H1 (cell line): ENCODE results near the gene ABHD4. TPM values are rescaled to one million over a fixed set of nuclear protein-coding genes. Genes with fewer than 3 reads are reported as not detected.

Source experiments
- CTCF ChIA-PET: fragments of 300-600 bp; sonication (Branson Sonifier 250); formaldehyde crosslinking; loops from one replicate; lab custom pipeline; 2021; ENCODE audit not compliant: partially characterized antibody; lab: Charles Lee
- POLR2A ChIA-PET: fragments of 300-600 bp; sonication (Branson Sonifier 250); formaldehyde crosslinking; loops from one replicate; lab custom pipeline; 2021; ENCODE audit warnings: inconsistent platforms; ENCODE audit not compliant: partially characterized antibody; lab: Charles Lee
- DNase-seq, 2 experiments: peaks; one replicate each; pipeline versions ENCODE4 v3.0.0 to v3.0.0-alpha.2; 2010 to 2022; ENCODE audit warnings: low spot score in 2 of 2, low read depth in 1 of 2, mixed read lengths in 1 of 2
- FAIRE-seq: peaks from 2 replicates; lab custom pipeline; 2011; peaks lifted over from hg19 to GRCh38; lab: Jason Lieb, UNC
- H2AFZ ChIP-seq: 2 replicates; pipeline ENCODE4 v1.8.1; 2012; ENCODE audit warnings: low read length, inconsistent platforms
- H2AK5ac ChIP-seq: 2 replicates; pipeline ENCODE4 v1.6.1; 2013; ENCODE audit warnings: low read depth, low read length
- H2BK120ac ChIP-seq: replicated peaks from 2 replicates; pipeline ENCODE3; 2013; ENCODE audit warnings: low read depth, low read length, inconsistent platforms
- H2BK12ac ChIP-seq: 2 replicates; pipeline ENCODE4 v1.6.1; 2013; ENCODE audit warnings: low read depth, low read length
- H2BK15ac ChIP-seq: 2 replicates; pipeline ENCODE4 v1.6.1; 2013; ENCODE audit warnings: low read length
- H2BK20ac ChIP-seq: 2 replicates; pipeline ENCODE4 v1.6.1; 2013; ENCODE audit warnings: low read length
- H2BK5ac ChIP-seq: 2 replicates; pipeline ENCODE4 v1.6.1; 2013; ENCODE audit warnings: low read depth, low read length
- H3K14ac ChIP-seq: 2 replicates; pipeline ENCODE4 v1.6.1; 2013; ENCODE audit warnings: inconsistent platforms; ENCODE audit not compliant: insufficient read length
- H3K18ac ChIP-seq: 2 replicates; pipeline ENCODE4 v1.6.1; 2013; ENCODE audit warnings: low read length; ENCODE audit errors: extremely low read depth
- H3K23ac ChIP-seq: 2 replicates; pipeline ENCODE4 v1.6.1; 2013; ENCODE audit warnings: inconsistent platforms; ENCODE audit not compliant: insufficient read length
- H3K23me2 ChIP-seq: 2 replicates; pipeline ENCODE4 v1.6.1; 2013; ENCODE audit warnings: low read depth, low read length
- H3K27ac ChIP-seq: 2 replicates; pipeline ENCODE4 v1.6.1; 2011; ENCODE audit warnings: low read depth, low read length, inconsistent platforms
- H3K27me3 ChIP-seq, 4 experiments: replicated peaks in 1 of 4; 1 replicate in 1 of 4; 2 replicates in 3 of 4; pipeline versions ENCODE4 v1.6.1 to v1.8.1; 2011 to 2013; ENCODE audit warnings: low read length in 3 of 4, mild to moderate bottlenecking in 3 of 4, inconsistent platforms in 2 of 4, mixed read lengths in 2 of 4, moderate library complexity in 1 of 4; ENCODE audit not compliant: control insufficient read depth in 3 of 4, insufficient read depth in 3 of 4; ENCODE audit errors: extremely low read depth in 1 of 4
- H3K36me3 ChIP-seq, 4 experiments: 2 replicates each; pipeline versions ENCODE4 v1.6.1 to v1.8.1; 2011 to 2013; ENCODE audit warnings: mild to moderate bottlenecking in 4 of 4, low read length in 3 of 4, moderate library complexity in 2 of 4, control low read depth in 1 of 4, inconsistent platforms in 1 of 4; ENCODE audit not compliant: insufficient read depth in 4 of 4, control insufficient read depth in 2 of 4
- H3K4ac ChIP-seq: replicated peaks from 2 replicates; pipeline ENCODE3; 2013; ENCODE audit warnings: low read length, low read depth, mixed read lengths, inconsistent platforms; ENCODE audit not compliant: insufficient read length
- H3K4me1 ChIP-seq, 4 experiments: replicated peaks in 1 of 4; 1 replicate in 1 of 4; 2 replicates in 3 of 4; pipeline versions ENCODE4 v1.6.1 to v1.8.1; 2011 to 2013; ENCODE audit warnings: low read length in 3 of 4, inconsistent platforms in 2 of 4, mixed read lengths in 1 of 4; ENCODE audit not compliant: insufficient read depth in 4 of 4, control insufficient read depth in 3 of 4
- H3K4me2 ChIP-seq, 2 experiments: 2 replicates each; pipeline versions ENCODE4 v1.6.1 to v1.8.1; 2011 to 2013; ENCODE audit warnings: low read depth in 2 of 2, low read length in 2 of 2, control low read depth in 1 of 2, inconsistent platforms in 1 of 2, mild to moderate bottlenecking in 1 of 2; ENCODE audit not compliant: insufficient read depth in 1 of 2
- H3K4me3 ChIP-seq, 4 experiments: fragments of 200-600, 300-600 bp in 1 of 4; sonication (generic), shearing (Covaris generic), sonication (Bioruptor Twin) in 1 of 4; 2 replicates each; pipeline versions ENCODE4 v1.5.1 to v1.8.1; 2011 to 2016; ENCODE audit warnings: low read length in 4 of 4, low read depth in 3 of 4, control low read depth in 2 of 4, inconsistent platforms in 2 of 4, mild to moderate bottlenecking in 2 of 4, mixed read lengths in 1 of 4, moderate library complexity in 1 of 4; ENCODE audit not compliant: insufficient read depth in 2 of 4; ENCODE audit errors: extremely low read depth in 1 of 4
- H3K56ac ChIP-seq: replicated peaks from 2 replicates; pipeline ENCODE3; 2013; ENCODE audit warnings: low read depth, mild to moderate bottlenecking, mixed read lengths, low read length, inconsistent platforms; ENCODE audit not compliant: insufficient read length
- H3K79me1 ChIP-seq: 2 replicates; pipeline ENCODE4 v1.6.1; 2013; ENCODE audit warnings: low read depth, low read length, control low read depth
- H3K79me2 ChIP-seq, 2 experiments: 2 replicates each; pipeline versions ENCODE4 v1.6.1 to v1.8.1; 2012 to 2013; ENCODE audit warnings: low read length in 2 of 2, mild to moderate bottlenecking in 2 of 2, inconsistent platforms in 1 of 2; ENCODE audit not compliant: insufficient read depth in 2 of 2, control insufficient read depth in 1 of 2
- H3K9ac ChIP-seq, 4 experiments: replicated peaks in 1 of 4; 1 replicate in 1 of 4; 2 replicates in 3 of 4; pipeline versions ENCODE4 v1.6.1 to v1.8.1; 2011 to 2013; ENCODE audit warnings: low read depth in 3 of 4, low read length in 3 of 4, control low read depth in 2 of 4, mild to moderate bottlenecking in 2 of 4, moderate library complexity in 2 of 4, inconsistent platforms in 1 of 4; ENCODE audit errors: extremely low read depth in 1 of 4
- H3K9me3 ChIP-seq, 2 experiments: 2 replicates each; pipeline versions ENCODE4 v1.6.1 to v1.8.1; 2012 to 2013; ENCODE audit warnings: mild to moderate bottlenecking in 2 of 2, moderate library complexity in 2 of 2, control low read depth in 1 of 2, inconsistent platforms in 1 of 2, low read depth in 1 of 2, low read length in 1 of 2, mixed read lengths in 1 of 2; ENCODE audit not compliant: insufficient read depth in 2 of 2
- H4K20me1 ChIP-seq, 2 experiments: replicated peaks in 1 of 2; 2 replicates each; pipeline versions ENCODE3 to v1.8.1; 2011 to 2013; ENCODE audit warnings: inconsistent platforms in 2 of 2, low read length in 2 of 2, mild to moderate bottlenecking in 1 of 2; ENCODE audit not compliant: insufficient read depth in 2 of 2, control insufficient read depth in 1 of 2
- H4K5ac ChIP-seq: 2 replicates; pipeline ENCODE4 v1.6.1; 2013; ENCODE audit warnings: low read length, low read depth, mixed read lengths, inconsistent platforms; ENCODE audit not compliant: insufficient read length
- H4K8ac ChIP-seq: 2 replicates; pipeline ENCODE4 v1.8.0; 2013; ENCODE audit warnings: mild to moderate bottlenecking, moderate library complexity, low read length, inconsistent platforms; ENCODE audit not compliant: insufficient read depth; ENCODE audit errors: extremely low read depth
- H4K91ac ChIP-seq: replicated peaks from 2 replicates; pipeline ENCODE3; 2013; ENCODE audit warnings: low read length, mixed read lengths, inconsistent platforms; ENCODE audit not compliant: insufficient read length
- EZH2 ChIP-seq: fragments of 200-600 bp; sonication (generic); IDR thresholded peaks from 2 replicates; pipeline ENCODE4 v1.7.1; 2012; ENCODE audit warnings: low read depth, mild to moderate bottlenecking, moderate library complexity, low read length, inconsistent platforms; ENCODE audit not compliant: severe bottlenecking
- GTF2F1 ChIP-seq: IDR thresholded peaks from 2 replicates; pipeline ENCODE4 v1.6.1; 2012; ENCODE audit warnings: low read depth, low read length, improper control_type of control experiment, borderline replicate concordance
- JUND ChIP-seq: IDR thresholded peaks from 2 replicates; pipeline ENCODE4 v1.6.1; 2011; ENCODE audit warnings: mild to moderate bottlenecking, improper control_type of control experiment, low read length
- POLR2A ChIP-seq, 2 experiments: IDR thresholded peaks; 1 replicate in 1 of 2; 2 replicates in 1 of 2; pipeline ENCODE4 v1.6.1; 2011; ENCODE audit warnings: low read depth in 2 of 2, low read length in 2 of 2, mild to moderate bottlenecking in 2 of 2; ENCODE audit errors: control extremely low read depth in 1 of 2
- RAD21 ChIP-seq, 2 experiments: IDR thresholded peaks in 1 of 2; conservative IDR thresholded peaks in 1 of 2; 2 replicates each; pipeline ENCODE4 v1.6.1; 2011; ENCODE audit warnings: low read depth in 2 of 2, low read length in 2 of 2, improper control_type of control experiment in 1 of 2, inconsistent platforms in 1 of 2, mild to moderate bottlenecking in 1 of 2, moderate library complexity in 1 of 2
- WGBS, 2 experiments: shearing (Covaris generic) in 1 of 2; methylation state at CpG; one replicate each; pipeline versions ENCODE4 v1.1.6 to v1.1.7; 2013 to 2015; ENCODE audit warnings: low lambda C conversion rate in 2 of 2, mixed read lengths in 2 of 2, inconsistent platforms in 1 of 2, low coverage in 1 of 2, missing lambda C conversion rate in 1 of 2; ENCODE audit not compliant: insufficient replicate concordance in 2 of 2, insufficient coverage in 1 of 2, insufficient read length in 1 of 2; ENCODE audit errors: extremely low coverage in 1 of 2, missing lambda C conversion rate in 1 of 2; 5-methylcytosine and 5-hydroxymethylcytosine counted together
- polyA plus RNA-seq, 7 experiments: library from polyadenylated mRNA; depleted of rRNA in 3 of 7; stranded (reverse) in 5 of 7; unstranded in 2 of 7; fragments of >200 nt in 5 of 7; fragments of 200-250 nt in 2 of 7; gene quantifications; 1 replicate in 5 of 7; 2 replicates in 1 of 7; 4 replicates in 1 of 7; pipeline versions ENCODE4 v1.2.1 to v1.2.3, GENCODE V29; 2011 to 2013; ENCODE audit warnings: missing spikeins in 2 of 7, mixed read lengths in 2 of 7
- total RNA-seq: library from RNA; stranded (reverse); fragmentation: NEBNext Ultra II Directional; extraction: Animal tissue kit (Norgen Biotek cat#: 25700); gene quantifications from 2 replicates; pipeline ENCODE4 v1.2.1, GENCODE V29; 2021

ABHD4 gene
- total and polyA plus RNA-seq, 2 of the 8 experiments (the other 6 are each of a cell fraction or from before 2014, with no cell fraction given) = 32.4 to 42.9 TPM

- Histone ChIP-seq H3K27me3 (no peaks in the 10 kb centered on the region), H3K18ac (no peak overlapping the region), H2AK5ac (no peak overlapping the region), H3K9me3 (no peaks in the 10 kb centered on the region), H3K27ac (no peak overlapping the region), H2BK12ac (no peak overlapping the region; the same call in 1 of the 2 replicates), H2BK15ac (no peak overlapping the region), H3K79me1 (peaks cover 3% of the 10 kb centered on the region; the same call in 1 of the 2 replicates), H3K56ac (no peak overlapping the region), H3K4me3 (peak overlapping the region in 2 of 4 experiments; percentile 68 to 71; a peak in 3 of 8 replicates), H3K4me1 (peaks cover 2 to 10% (median 6%) of the 10 kb centered on the region in 4 experiments; a peak in 5 of 7 replicates), H3K36me3 (peaks cover 3 to 9% (median 7%) of the 10 kb centered on the region in 4 experiments), H3K23ac (no peak overlapping the region), H3K79me2 (peaks cover 3 to 17% of the 10 kb centered on the region in 2 experiments), H4K20me1 (peaks cover 0 to 4% of the 10 kb centered on the region in 2 experiments), H2AFZ (peak overlapping the region; percentile 98; the same call in 1 of the 2 replicates), H3K4ac (no peak overlapping the region), H4K91ac (no peak overlapping the region), H3K9ac (no peak overlapping the region; a peak in 1 of 7 replicates), H3K4me2 (peak overlapping the region; percentile 67 to 79; a peak in 3 of 4 replicates), H2BK20ac (no peak overlapping the region), H2BK120ac (no peak overlapping the region), H4K8ac (no peak overlapping the region), H4K5ac (no peak overlapping the region), H3K14ac (no peak overlapping the region), H2BK5ac (no peak overlapping the region; the same call in 1 of the 2 replicates), H3K23me2 (peaks cover 4% of the 10 kb centered on the region; the same call in 1 of the 2 replicates)
- POLR2A ChIA-PET = interaction anchor here (0.5 to 2.7 kb wide), 8 partner anchors 8 to 360 kb away, joined by 3 to 22 read pairs (median 4); partner anchors contain the start of genes DAD1 and HAUS4
- 82% methylated on average over 6 of the region's 6 CpGs; no CpG with 5 or more reads in 1 of the 2 experiments for WGBS, 2 experiments
- DNase-seq (no peak), FAIRE-seq (no peak)
- CTCF ChIA-PET = interaction anchor here (0.7 to 5.2 kb wide), 5 partner anchors 8 to 978 kb away, joined by 3 to 29 read pairs (median 19); partner anchors contain the start of gene DAD1
- no peak for TF ChIP-seq GTF2F1
- TF ChIP-seq RAD21 (IDR thresholded peaks at IDR 0.05 in 1 of 2, conservative IDR thresholded peaks at IDR 0.05 in 1 of 2; ENCODE audit: low read depth in 2 of 2, low read length in 2 of 2) = no peak
- TF ChIP-seq JUND = no peak
- no peak for TF ChIP-seq EZH2
- no peak for TF ChIP-seq POLR2A (IDR thresholded peaks at IDR 0.05; ENCODE audit: control extremely low read depth in 1 of 2, low read depth in 2 of 2, low read length in 2 of 2)
These were observed 835 bp upstream of the ABHD4 start for GRCh38 chr14:22597265-22597664.
